B cell (primary cell): Measurements from ENCODE around the gene INHBE. TPM values are rescaled to one million over a fixed set of nuclear protein-coding genes. Genes with fewer than 3 reads are reported as not detected.

ENCODE experiments used
- ATAC-seq: fragments of 200-7000 bp; cut with Tn5 transposase; one replicate; pipeline ENCODE4 v1.10.0; 2021; ENCODE audit warnings: low read depth, mild to moderate bottlenecking, moderate number of reproducible peaks, moderate library complexity
- CTCF ChIA-PET: fragments of 350-600 bp; sonication (Branson Sonifier 250); formaldehyde crosslinking; loops from one replicate; lab custom pipeline; 2021; ENCODE audit warnings: antibody characterized with exemption, inconsistent platforms; lab: Charles Lee
- POLR2A ChIA-PET: fragments of 350-600 bp; sonication (Branson Sonifier 250); formaldehyde crosslinking; loops from one replicate; lab custom pipeline; 2021; ENCODE audit warnings: antibody characterized with exemption; lab: Charles Lee
- DNase-seq: peaks from one replicate; pipeline ENCODE4 v3.0.0; 2013
- H2AFZ ChIP-seq: 2 replicates; pipeline ENCODE4 v1.6.1; 2012; ENCODE audit warnings: mild to moderate bottlenecking, low read depth, low read length; ENCODE audit not compliant: insufficient read depth, poor library complexity, severe bottlenecking
- H3K27ac ChIP-seq, 2 donors: 1 replicate in 1 of 2; 2 replicates in 1 of 2; pipeline ENCODE4 v1.5.1; 2012 to 2013; ENCODE audit warnings: low read length in 2 of 2, mild to moderate bottlenecking in 2 of 2, moderate library complexity in 1 of 2
- H3K27me3 ChIP-seq, 4 experiments: fragments of 200-600 bp in 1 of 4; sonication (generic) in 1 of 4; replicated peaks in 1 of 4; 1 replicate in 2 of 4; 2 replicates in 2 of 4; pipeline versions ENCODE4 v1.6.1 to v1.7.0; 2013 to 2016; ENCODE audit warnings: low read length in 3 of 4, mild to moderate bottlenecking in 2 of 4, mixed read lengths in 1 of 4, moderate library complexity in 1 of 4; ENCODE audit not compliant: insufficient read depth in 4 of 4, control insufficient read depth in 3 of 4; ENCODE audit errors: control extremely low read depth in 1 of 4
- H3K36me3 ChIP-seq, 2 experiments: replicated peaks in 1 of 2; 1 replicate in 1 of 2; 2 replicates in 1 of 2; pipeline versions ENCODE4 v1.6.1 to v1.7.1; 2013; ENCODE audit warnings: low read length in 1 of 2; ENCODE audit not compliant: insufficient read depth in 2 of 2, control insufficient read depth in 1 of 2; ENCODE audit errors: control extremely low read depth in 1 of 2, extremely low read depth in 1 of 2
- H3K4me1 ChIP-seq, 2 donors: fragments of 200-600 bp in 1 of 2; sonication (generic) in 1 of 2; 1 replicate in 1 of 2; 2 replicates in 1 of 2; pipeline versions ENCODE4 v1.5.1 to v1.6.1; 2013 to 2017; ENCODE audit warnings: low read length in 2 of 2; ENCODE audit not compliant: control insufficient read depth in 2 of 2, insufficient read depth in 2 of 2
- H3K4me2 ChIP-seq: replicated peaks from 2 replicates; pipeline ENCODE3; 2012; ENCODE audit warnings: mild to moderate bottlenecking, low read depth, low read length; ENCODE audit not compliant: poor library complexity, severe bottlenecking
- H3K4me3 ChIP-seq, 5 experiments: fragments of 200-600 bp in 1 of 5; sonication (generic) in 1 of 5; 1 replicate in 3 of 5; 2 replicates in 2 of 5; pipeline versions ENCODE4 v1.5.1 to v1.7.0; 2011 to 2016; ENCODE audit warnings: low read length in 4 of 5, mild to moderate bottlenecking in 4 of 5, low read depth in 2 of 5, control low read depth in 1 of 5, moderate library complexity in 1 of 5; ENCODE audit not compliant: insufficient read depth in 1 of 5; ENCODE audit errors: control extremely low read depth in 1 of 5, extremely low read depth in 1 of 5
- H3K79me2 ChIP-seq: fragments of 200-600 bp; sonication (generic); one replicate; pipeline ENCODE4 v1.6.0; 2016; ENCODE audit warnings: low read length; ENCODE audit not compliant: control insufficient read depth, insufficient read depth
- H3K9ac ChIP-seq: fragments of 200-600 bp; sonication (generic); 2 replicates; pipeline ENCODE4 v1.6.1; 2017; ENCODE audit warnings: mild to moderate bottlenecking, low read length, moderate library complexity
- H3K9me3 ChIP-seq, 3 donors: one replicate each; pipeline versions ENCODE4 v1.6.1 to v1.7.1; 2013; ENCODE audit warnings: low read length in 2 of 3; ENCODE audit not compliant: control insufficient read depth in 2 of 3, insufficient read depth in 1 of 3; ENCODE audit errors: control extremely low read depth in 1 of 3
- H4K20me1 ChIP-seq: 2 replicates; pipeline ENCODE4 v1.6.0; 2012; ENCODE audit warnings: mild to moderate bottlenecking, low read length; ENCODE audit not compliant: insufficient read depth, control insufficient read depth, poor library complexity, severe bottlenecking
- H3K27ac Mint-ChIP-seq: one replicate; pipeline ENCODE4 v1.8.0; 2021; ENCODE audit warnings: mixed read lengths
- H3K27me3 Mint-ChIP-seq: one replicate; pipeline ENCODE4 v1.8.0; 2021; ENCODE audit warnings: mixed read lengths
- H3K4me1 Mint-ChIP-seq: one replicate; pipeline ENCODE4 v1.8.0; 2021; ENCODE audit warnings: mixed read lengths
- H3K4me3 Mint-ChIP-seq: one replicate; pipeline ENCODE4 v1.8.0; 2021; ENCODE audit warnings: mixed read lengths
- H3K9me3 Mint-ChIP-seq: one replicate; pipeline ENCODE4 v1.8.0; 2022; ENCODE audit warnings: mixed read lengths; ENCODE audit not compliant: insufficient read depth
- CTCF ChIP-seq: fragments of 200-600 bp; IDR thresholded peaks from one replicate; pipeline ENCODE4 v1.8.0; 2022; ENCODE audit warnings: antibody characterized with exemption, mild to moderate bottlenecking
- EZH2 ChIP-seq: IDR thresholded peaks from 2 replicates; pipeline ENCODE4 v1.6.1; 2012; ENCODE audit warnings: borderline replicate concordance, low read depth, mild to moderate bottlenecking, moderate library complexity, low read length; ENCODE audit not compliant: insufficient read depth, poor library complexity, severe bottlenecking
- WGBS: methylation state at CpG from one replicate; pipeline ENCODE4 v1.1.5; 2013; ENCODE audit warnings: missing lambda C conversion rate; ENCODE audit not compliant: insufficient coverage; 5-methylcytosine and 5-hydroxymethylcytosine counted together
- intact Hi-C: fragments of 100-400 bp; cut with micrococcal nuclease; formaldehyde crosslinking; loops from one replicate; pipeline ENCODE4 v1.10.0; 2022
- polyA plus RNA-seq: library from polyadenylated mRNA; depleted of rRNA; stranded (reverse); fragments of >200 nt; gene quantifications from 2 replicates; pipeline ENCODE4 v1.2.3, GENCODE V29; 2012
- total RNA-seq, 2 donors: library from RNA; stranded (reverse); fragments of 120-200 nt in 1 of 2; gene quantifications; 1 replicate in 1 of 2; 2 replicates in 1 of 2; pipeline versions ENCODE4 v1.2.3 to v1.2.4, GENCODE V29; 2013 to 2022

INHBE gene
- total and polyA plus RNA-seq, 2 donors (not counting 1 experiment from before 2014, with no cell fraction given) = not detected

GRCh38 chr12:57416039-57416996 is 38.8 kb upstream of the INHBE start:
- Histone ChIP-seq H3K4me2 (no peak overlapping the region), H4K20me1 (peaks cover 51% of the 10 kb centered on the region), H3K27ac (no peak overlapping the region), H3K4me1 (peaks cover 0 to 2% of the 10 kb centered on the region in 2 donors), H3K79me2 (peaks cover 94% of the 10 kb centered on the region), H3K36me3 (peaks cover 7 to 14% of the 10 kb centered on the region in 2 experiments), H3K9ac (no peak overlapping the region), H3K9me3 (no peaks in the 10 kb centered on the region), H3K4me3 (no peak overlapping the region), H2AFZ (no peak overlapping the region), H3K27me3 (no peaks in the 10 kb centered on the region)
- TF ChIP-seq EZH2 = no peak
- no peak for TF ChIP-seq CTCF
- peaks cover 42% of the 10 kb centered on the region for H3K4me1 Mint-ChIP-seq
- no peaks in the 10 kb centered on the region for H3K27me3 Mint-ChIP-seq
- DNase-seq (no peak), ATAC-seq (no peak)
- H3K4me3 Mint-ChIP-seq = no peak overlapping the region
- H3K27ac Mint-ChIP-seq = no peak overlapping the region
- ChIA-PET CTCF (interaction anchor here (0.8 kb wide), 1 partner anchor 173 kb away, joined by 3 read pairs; no protein-coding TSS in a partner anchor), POLR2A (no interaction called here)
- intact Hi-C loops = no loop called here
- WGBS = 96% methylated on average over 7 of the region's 8 CpGs
- H3K9me3 Mint-ChIP-seq = no peaks in the 10 kb centered on the region

DNA sequence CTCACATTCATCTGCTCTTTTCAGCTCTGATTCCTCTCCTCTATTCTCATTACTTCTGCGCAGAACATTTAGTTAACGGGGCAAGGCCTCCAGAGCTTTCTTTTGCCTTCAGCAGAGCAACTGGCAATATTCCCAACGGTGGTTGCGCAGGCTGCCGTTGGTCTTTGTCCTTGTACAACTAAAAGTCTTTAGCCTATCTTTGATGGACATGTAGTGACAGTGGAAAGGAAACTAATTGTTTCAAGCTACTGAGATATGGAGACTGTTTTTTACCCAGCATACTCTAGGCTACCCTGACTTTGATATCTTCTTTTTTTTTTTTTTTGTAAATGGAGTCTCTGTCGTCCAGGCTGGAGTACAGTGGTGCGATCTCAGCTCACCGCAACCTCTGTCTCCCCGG is 36.9 kb upstream of the INHBE start:
- intact Hi-C loops = no loop called here
- Mint-ChIP-seq H3K27me3 (no peaks in the 10 kb centered on the region), H3K4me1 (peaks cover 36% of the 10 kb centered on the region), H3K4me3 (no peak overlapping the region), H3K27ac (no peak overlapping the region), H3K9me3 (no peaks in the 10 kb centered on the region)
- Histone ChIP-seq H3K9me3 (no peaks in the 10 kb centered on the region), H3K27ac (no peak overlapping the region), H3K4me1 (peaks cover 0 to 2% of the 10 kb centered on the region in 2 donors), H3K4me3 (no peak overlapping the region), H2AFZ (no peak overlapping the region), H3K27me3 (no peaks in the 10 kb centered on the region), H3K4me2 (no peak overlapping the region), H3K79me2 (peaks cover 97% of the 10 kb centered on the region), H4K20me1 (peaks cover 51% of the 10 kb centered on the region), H3K36me3 (peaks cover 11 to 16% of the 10 kb centered on the region in 2 experiments), H3K9ac (no peak overlapping the region)
- DNase-seq = no peak
- no peak for ATAC-seq
- ChIA-PET POLR2A (interaction anchor here (0.6 kb wide), 1 partner anchor 140 kb away, joined by 3 read pairs; no protein-coding TSS in a partner anchor), CTCF (interaction anchor here (1.3 kb wide), 1 partner anchor 12 kb away, joined by 3 read pairs; no protein-coding TSS in a partner anchor)
- TF ChIP-seq EZH2 (no peak), CTCF (no peak)
- WGBS = 94% methylated on average over 4 of the region's 9 CpGs
